ENCODE measurements around the gene SS18L1. TPM values are rescaled to one million over a fixed set of nuclear protein-coding genes. Genes with fewer than 3 reads are reported as not detected.

Gene SS18L1
- polyA plus RNA-seq, 1 of the 3 experiments (the other 2 are of a cell fraction) = 10.7 TPM

GRCh38 chr20:62168061-62168460 lies 24.5 kb downstream of the SS18L1 start (continued):
- no peak for TF ChIP-seq PBX3 (IDR thresholded peaks at IDR 0.05)
- no peak for TF ChIP-seq USF2 (IDR thresholded peaks at IDR 0.05; ENCODE audit: borderline replicate concordance, low read depth, low read length)
- TF ChIP-seq MAX (IDR thresholded peaks at IDR 0.05; ENCODE audit: low read depth) = no peak
- no peak for TF ChIP-seq EZH2phosphoT487 (IDR thresholded peaks at IDR 0.05; ENCODE audit: borderline replicate concordance, low read depth)

- no peak overlapping the region for H3K9ac ChIP-seq
- no peaks in the 10 kb centered on the region for H3K79me2 ChIP-seq (ENCODE audit: insufficient read depth)
- H3F3A ChIP-seq (replicated peaks; ENCODE audit: insufficient read depth) = no peaks in the 10 kb centered on the region
- H3K27me3 ChIP-seq (ENCODE audit: insufficient read depth) = no peaks in the 10 kb centered on the region
- no peaks in the 10 kb centered on the region for H4K20me1 ChIP-seq (ENCODE audit: insufficient read depth)
- ChIA-PET POLR2A (no interaction called here), CTCF (interaction anchor here (0.8 to 1.6 kb wide), 3 partner anchors 13 to 158 kb away, joined by 3 to 4 read pairs (median 3); no protein-coding TSS in a partner anchor)
- peaks cover 3 to 31% of the 10 kb centered on the region in 2 experiments for H3K36me3 ChIP-seq (replicated peaks in 1 of 2; ENCODE audit: control insufficient read depth in 1 of 2, insufficient read depth in 2 of 2, low read length in 1 of 2)
- H3K4me2 ChIP-seq = no peak overlapping the region
- WGBS (ENCODE audit: low lambda C conversion rate) = 96% methylated on average over 23 of the region's 23 CpGs
- H3K4me3 ChIP-seq (ENCODE audit: low read depth in 2 of 2, low read length in 1 of 2) = no peak overlapping the region
- no peaks in the 10 kb centered on the region for H3K9me3 ChIP-seq
- no peak overlapping the region for H2AFZ ChIP-seq (ENCODE audit: low read depth)
- H3K27ac ChIP-seq (ENCODE audit: low read depth in 2 of 2, low read length in 1 of 2) = no peak overlapping the region
- H3K4me1 ChIP-seq (ENCODE audit: control insufficient read depth in 1 of 2, insufficient read depth in 2 of 2, low read depth in 1 of 2, low read length in 1 of 2) = no peaks in the 10 kb centered on the region
- H3K9me2 ChIP-seq = no peaks in the 10 kb centered on the region
- no peak for DNase-seq
- TF ChIP-seq NRF1 (IDR thresholded peaks at IDR 0.05; ENCODE audit: low read depth, low read length) (no peak), MXI1 (IDR thresholded peaks at IDR 0.05; ENCODE audit: low read depth, low read length) (no peak), YY1 (IDR thresholded peaks at IDR 0.05; ENCODE audit: low read depth) (no peak), ZBTB33 (IDR thresholded peaks at IDR 0.05; ENCODE audit: borderline replicate concordance, low read depth) (no peak), RCOR1 (IDR thresholded peaks at IDR 0.05; ENCODE audit: low read length) (no peak), SMC3 (IDR thresholded peaks at IDR 0.05; ENCODE audit: low read depth, low read length) (no peak), IRF3 (IDR thresholded peaks at IDR 0.05; ENCODE audit: low read depth, low read length) (no peak), REST (IDR thresholded peaks at IDR 0.05; ENCODE audit: low read depth, low read length) (no peak), ELF1 (IDR thresholded peaks at IDR 0.05) (no peak), GATA2 (CRISPR knock-in tag; IDR thresholded peaks at IDR 0.05) (no peak), TAF1 (IDR thresholded peaks at IDR 0.05; ENCODE audit: borderline replicate concordance, low read depth, low read length) (no peak), EZH2phosphoT487 (IDR thresholded peaks at IDR 0.05; ENCODE audit: borderline replicate concordance, low read depth) (no peak), USF1 (IDR thresholded peaks at IDR 0.05; ENCODE audit: borderline replicate concordance, low read depth) (no peak), PBX3 (IDR thresholded peaks at IDR 0.05) (no peak), TCF12 (IDR thresholded peaks at IDR 0.05) (no peak), TEAD4 (IDR thresholded peaks at IDR 0.05; ENCODE audit: borderline replicate concordance, insufficient read depth) (no peak), RXRA (IDR thresholded peaks at IDR 0.05; ENCODE audit: borderline replicate concordance, low read depth) (no peak)
These were observed 25.4 kb downstream of the SS18L1 start for GRCh38 chr20:62168890-62169435.

Data from SK-N-SH (cell line).